ENCODE measurements around the gene FGF14.

FGF14 gene

GRCh38 chr13:102394158-102395053 is 7.4 kb downstream of the FGF14 start (continued):
- TF ChIP-seq PRDM6 (tag by site-specific recombination; IDR thresholded peaks at IDR 0.05), result no peak
- peak; percentile 38 for TF ChIP-seq ZBTB26 (tag by site-specific recombination; optimal IDR thresholded peaks at IDR 0.05)
- TF ChIP-seq ZNF518A (tag by site-specific recombination; conservative IDR thresholded peaks at IDR 0.05; ENCODE audit: low read depth), result peak; percentile 66
- no peak for TF ChIP-seq GLIS1 (tag by site-specific recombination; IDR thresholded peaks at IDR 0.05)
- TF ChIP-seq ZNF24 (tag by site-specific recombination; IDR thresholded peaks at IDR 0.05), result 0 out of 2 replicates have a peak, but pooled peaks have one; percentile 32
- TF ChIP-seq ZEB2 (tag by site-specific recombination; IDR thresholded peaks at IDR 0.05), result 0 out of 2 replicates have a peak, but pooled peaks have one; percentile 23
- no peak for TF ChIP-seq ATF2 (tag by site-specific recombination; IDR thresholded peaks at IDR 0.05; ENCODE audit: low read depth)
- TF ChIP-seq ZXDB (tag by site-specific recombination; IDR thresholded peaks at IDR 0.05), result no peak
- TF ChIP-seq ZNF692 (tag by site-specific recombination; IDR thresholded peaks at IDR 0.05), result 0 out of 2 replicates have a peak, but pooled peaks have one; percentile 35
- TF ChIP-seq ZBTB17 (tag by site-specific recombination; IDR thresholded peaks at IDR 0.05), result peak; percentile 63
- TF ChIP-seq ZNF76 (tag by site-specific recombination; IDR thresholded peaks at IDR 0.05; ENCODE audit: borderline replicate concordance, low read depth), result peak; percentile 55; the same call in 1 of the 2 replicates
- TF ChIP-seq ZBTB10 (tag by site-specific recombination; IDR thresholded peaks at IDR 0.05), result peak; percentile 64
